C4-2B (cell line): ENCODE measurements around the gene DUSP5.

ENCODE experiments used
- CTCF ChIP-seq: fragments of 450-650 bp; conservative IDR thresholded peaks from 2 replicates; pipeline ENCODE4 v1.5.1; 2017; ENCODE audit warnings: mild to moderate bottlenecking
- ZFX ChIP-seq: fragments of 450-650 bp; IDR thresholded peaks from 2 replicates; pipeline ENCODE4 v1.6.1; 2017

- no peak for TF ChIP-seq CTCF
- no peak for TF ChIP-seq ZFX
These were observed 10.0 kb upstream of the DUSP5 start for GRCh38 chr10:110487411-110488331.
